HL-60 (cell line): ENCODE results near the gene SKA3.
A peak's percentile ranks its signal among the peaks of the same experiment; 100 is the strongest.

Experiments used
- DNase-seq, 2 experiments: peaks; one replicate each; pipeline ENCODE4 v3.0.0-alpha.2; 2010 to 2020; ENCODE audit warnings: low read depth in 1 of 2, low spot score in 1 of 2
- H3K27ac ChIP-seq: fragments of 250-450 bp; sonication (Bioruptor Pico); replicated peaks from 2 replicates; pipeline ENCODE4 v1.5.1; 2020; ENCODE audit warnings: mild to moderate bottlenecking, moderate library complexity
- H3K27me3 ChIP-seq: fragments of 250-450 bp; sonication (Bioruptor Pico); 2 replicates; pipeline ENCODE4 v1.5.1; 2021; ENCODE audit warnings: mild to moderate bottlenecking, moderate library complexity; ENCODE audit not compliant: insufficient read depth, poor library complexity, severe bottlenecking
- H3K4me3 ChIP-seq: replicated peaks from 2 replicates; pipeline ENCODE4 v1.5.1; 2011; ENCODE audit warnings: mild to moderate bottlenecking, control low read depth, low read length; ENCODE audit not compliant: insufficient read depth
- CTCF ChIP-seq: IDR thresholded peaks from one replicate; pipeline ENCODE4 v1.5.1; 2011; ENCODE audit warnings: low read length, control low read depth, inconsistent platforms; ENCODE audit not compliant: insufficient read depth
- GABPA ChIP-seq: IDR thresholded peaks from 2 replicates; pipeline ENCODE4 v1.6.1; 2012; ENCODE audit warnings: low read depth
- POLR2AphosphoS5 ChIP-seq: IDR thresholded peaks from 2 replicates; pipeline ENCODE4 v1.6.1; 2012; ENCODE audit warnings: low read depth
- REST ChIP-seq: IDR thresholded peaks from 2 replicates; pipeline ENCODE4 v1.6.1; 2012; ENCODE audit warnings: low read depth; ENCODE audit not compliant: insufficient replicate concordance
- SPI1 ChIP-seq: IDR thresholded peaks from 2 replicates; pipeline ENCODE4 v1.6.1; 2012; ENCODE audit warnings: low read depth, mild to moderate bottlenecking, borderline replicate concordance

SKA3 gene

GRCh38 chr13:21133077-21133476, 43.3 kb downstream of the SKA3 start:
- no peak overlapping the region for H3K4me3 ChIP-seq
- H3K27me3 ChIP-seq = no peaks in the 10 kb centered on the region
- no peak for DNase-seq
- TF ChIP-seq SPI1 = no peak
- no peak for TF ChIP-seq CTCF
- no peak for TF ChIP-seq REST
- TF ChIP-seq POLR2AphosphoS5 = no peak
- no peak overlapping the region for H3K27ac ChIP-seq

- H3K4me3 ChIP-seq = no peak overlapping the region
- H3K27ac ChIP-seq = no peak overlapping the region
- H3K27me3 ChIP-seq = no peaks in the 10 kb centered on the region
- DNase-seq = no peak
- TF ChIP-seq GABPA (no peak), CTCF (no peak), SPI1 (no peak), REST (no peak)
Observed at GRCh38 chr13:21130116-21130515, 46.2 kb downstream of the SKA3 start.

GRCh38 chr13:21124852-21125251, 51.5 kb downstream of the SKA3 start:
- TF ChIP-seq CTCF (no peak), GABPA (no peak), SPI1 (no peak), REST (no peak), POLR2AphosphoS5 (no peak)
- Histone ChIP-seq H3K27me3 (no peaks in the 10 kb centered on the region), H3K4me3 (no peak overlapping the region), H3K27ac (no peak overlapping the region)
- peak in 1 of 2 experiments; percentile 46 for DNase-seq
